GM18511 (cell line): Measurements from ENCODE around the gene IMMP2L.

Experiments used
- ATAC-seq: cut with Tn5 transposase; IDR thresholded peaks from one replicate; pipeline ENCODE4 v1.9.1; 2021; ENCODE audit warnings: mild to moderate bottlenecking, moderate library complexity; ENCODE audit not compliant: unreplicated experiment

Gene IMMP2L

DNA sequence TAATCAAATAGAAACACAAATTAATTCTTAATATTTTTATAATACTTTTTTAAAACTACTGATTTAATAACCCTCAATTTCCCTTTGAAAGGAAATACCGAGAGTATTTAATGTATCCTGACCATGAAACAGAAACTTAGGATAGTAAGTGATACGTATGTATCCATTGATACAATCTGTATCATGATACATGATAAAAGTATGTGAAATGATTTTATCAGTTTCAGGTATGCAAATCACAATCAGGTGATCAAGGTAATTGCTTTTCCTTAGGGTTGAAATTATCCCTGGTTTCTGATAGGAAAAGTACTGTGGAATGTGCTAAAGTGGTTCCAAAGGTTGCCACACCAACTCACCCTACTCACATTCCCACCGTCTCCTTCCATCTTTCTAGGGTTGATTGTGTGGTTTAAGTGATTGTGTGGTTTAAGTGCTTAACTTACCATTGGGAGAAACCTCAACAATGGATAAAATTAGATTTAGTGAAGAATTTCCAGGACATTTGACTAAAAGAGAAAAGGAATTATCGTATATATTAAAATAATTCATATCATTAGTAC, 333.0 kb downstream of the IMMP2L start:
- ATAC-seq, result no peak

DNA sequence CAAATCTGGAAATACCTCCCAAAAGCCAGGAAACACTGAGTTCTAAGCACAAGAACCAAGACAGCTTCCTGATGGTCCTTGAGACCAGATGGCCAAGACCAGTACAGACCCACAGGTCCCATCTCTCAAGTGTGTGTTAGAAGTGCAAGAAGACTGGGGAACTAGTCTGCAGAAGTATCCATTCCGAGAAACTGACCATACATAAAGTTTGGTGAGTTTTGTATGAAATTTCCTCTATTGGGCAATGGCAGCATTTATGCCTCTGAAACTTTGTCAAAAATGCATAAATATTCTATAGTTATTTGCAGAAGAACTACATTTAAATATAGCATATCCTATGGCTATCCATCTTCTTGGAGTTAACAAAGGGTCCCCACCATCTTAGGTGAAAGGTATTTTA, 333.9 kb downstream of the IMMP2L start:
- no peak for ATAC-seq

DNA sequence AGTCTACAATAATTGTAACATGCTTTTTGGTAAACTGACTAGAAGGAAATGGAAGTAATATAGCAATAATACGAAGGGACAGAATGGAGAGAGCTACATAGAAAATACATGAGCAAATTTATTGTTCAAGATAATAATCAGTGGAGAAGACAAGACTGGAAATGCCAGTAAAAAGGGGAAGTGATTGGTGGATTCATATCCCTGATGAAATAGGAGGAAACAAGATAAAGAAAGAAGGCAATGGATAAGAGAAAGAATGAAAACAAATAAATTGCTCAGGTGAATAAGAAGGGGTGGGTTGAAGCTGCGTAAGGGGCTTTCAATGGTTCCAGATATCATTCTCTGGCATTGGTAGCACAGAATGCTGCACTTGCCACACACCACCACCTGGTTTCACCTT, 335.5 kb downstream of the IMMP2L start:
- no peak for ATAC-seq

DNA sequence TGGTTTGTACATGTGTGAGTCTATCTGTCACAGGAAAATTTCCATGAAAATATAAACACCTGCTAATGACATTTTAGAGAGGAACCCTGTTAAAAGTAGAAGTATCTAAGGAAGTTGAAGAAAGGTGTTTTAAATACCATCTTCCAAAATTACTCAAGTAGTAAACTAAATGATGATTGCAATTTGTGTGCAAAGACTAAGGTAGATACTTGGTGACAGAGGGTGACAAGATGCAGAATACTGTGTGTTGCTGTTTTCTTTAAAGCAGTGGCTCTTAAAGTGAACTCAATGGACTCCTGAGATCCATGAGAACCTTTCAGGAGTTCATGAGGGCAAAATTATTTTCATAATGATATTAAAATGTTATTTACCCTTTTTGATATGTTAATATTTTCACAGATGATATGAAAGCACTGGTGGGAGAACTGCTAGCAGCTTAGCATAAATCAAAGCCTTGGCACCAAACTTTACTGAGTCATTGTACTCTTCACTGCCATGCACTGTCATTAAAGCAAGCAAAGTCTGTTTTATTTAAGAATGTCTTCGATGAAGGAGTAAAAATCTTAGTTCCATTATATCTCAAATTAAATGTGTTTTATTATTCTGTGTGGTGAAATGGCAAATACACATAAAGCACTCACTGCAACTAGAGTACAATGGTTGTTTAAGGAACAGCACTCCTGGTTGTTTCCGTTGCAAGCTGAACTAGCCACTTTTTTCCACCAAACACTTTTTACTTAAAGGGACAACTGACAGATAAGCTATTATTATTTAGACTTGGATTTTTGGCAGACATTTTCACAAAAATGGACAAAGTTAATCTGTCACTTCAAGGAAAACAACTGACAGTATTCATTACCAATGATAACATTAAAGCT, 337.7 kb downstream of the IMMP2L start:
- no peak for ATAC-seq

DNA sequence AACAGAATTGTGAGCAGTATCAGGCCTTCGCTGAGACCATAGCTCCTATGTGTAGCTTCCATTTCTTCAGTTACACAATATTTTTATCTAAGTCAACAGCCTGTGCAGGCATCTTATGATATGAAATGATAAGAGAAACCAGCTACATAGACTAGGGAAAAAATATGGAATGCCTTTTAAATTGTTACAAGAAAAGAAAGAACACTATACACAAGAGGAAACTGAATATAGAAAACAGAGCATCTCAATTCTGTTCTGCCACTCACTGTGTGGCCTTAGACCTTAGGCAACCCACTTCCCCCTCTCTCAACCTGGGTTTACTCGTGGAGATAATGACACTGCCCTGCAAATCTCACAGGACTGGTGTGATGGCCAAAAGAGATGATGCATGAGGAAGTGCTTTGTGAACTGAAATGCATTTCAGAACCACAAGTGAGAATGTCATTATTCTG, 338.5 kb downstream of the IMMP2L start:
- ATAC-seq, result no peak

DNA sequence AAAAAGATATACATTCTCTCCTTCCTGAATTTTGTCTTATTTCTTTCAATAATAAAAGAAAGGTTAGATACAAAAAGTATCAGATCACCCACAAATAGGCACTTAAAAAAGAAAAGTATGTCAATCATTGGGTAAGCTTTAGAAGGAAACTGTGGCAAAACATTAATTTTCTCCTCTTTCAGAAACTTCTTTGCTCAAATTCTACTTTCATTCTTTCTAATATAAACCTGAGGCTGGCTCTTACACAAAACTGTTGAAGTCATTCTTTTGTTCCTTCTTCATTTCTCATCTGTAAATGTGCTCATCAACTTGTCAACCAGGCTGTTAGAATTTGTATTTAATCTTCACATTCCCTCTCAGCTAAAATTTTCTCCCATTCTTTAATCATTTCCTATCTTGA, 346.7 kb downstream of the IMMP2L start:
- ATAC-seq, result no peak

DNA sequence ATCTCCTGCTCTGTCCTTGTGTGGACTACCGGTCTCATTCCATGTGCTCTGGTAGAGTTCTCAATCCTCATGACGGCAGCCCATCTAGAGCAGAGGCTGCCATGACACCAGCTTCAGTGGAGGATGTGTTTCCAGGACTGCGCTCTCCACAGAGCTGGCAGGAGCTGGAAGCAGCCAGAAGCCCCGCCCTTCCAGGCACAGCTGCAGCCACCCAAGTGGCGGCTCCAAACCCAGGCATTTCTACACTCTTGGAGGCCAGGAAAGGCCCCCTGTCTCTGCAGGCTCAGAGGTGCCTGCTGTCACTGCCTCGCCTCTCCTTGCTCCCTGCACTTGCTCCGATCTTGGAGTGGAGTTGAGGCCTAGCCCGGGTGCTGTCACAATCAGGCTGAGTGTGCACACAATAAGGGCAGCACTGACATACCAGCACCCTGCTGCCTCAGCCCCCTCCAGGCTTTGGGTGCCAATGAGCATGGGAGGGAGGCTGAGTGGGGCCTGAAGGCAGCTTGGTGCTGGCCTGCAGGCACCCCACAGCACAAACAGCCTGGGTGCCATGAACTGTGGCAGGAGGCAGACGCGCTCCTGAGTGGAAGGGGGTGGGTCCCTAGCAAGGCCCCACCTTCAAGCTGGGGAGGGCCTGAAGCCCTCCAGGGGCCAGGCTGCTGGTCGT, 349.3 kb downstream of the IMMP2L start:
- ATAC-seq, result no peak

DNA sequence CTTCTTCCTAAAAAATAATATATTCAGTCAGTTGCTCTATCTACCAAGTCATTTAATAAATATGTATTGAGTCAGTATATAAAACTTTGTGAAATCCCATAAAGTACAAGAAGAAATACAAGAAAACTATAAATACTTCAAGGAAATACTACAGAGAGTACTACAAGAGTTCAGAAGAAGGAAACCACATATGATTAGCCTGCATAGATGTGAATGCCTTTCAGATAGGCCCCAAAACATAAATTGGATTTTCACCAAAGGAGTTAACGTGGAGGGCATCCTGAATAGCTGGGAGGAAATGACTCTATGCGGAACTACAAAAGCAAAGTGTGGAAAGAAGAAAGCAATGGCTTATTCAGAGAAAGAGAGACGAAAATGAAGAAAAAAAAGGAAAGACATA, 351.3 kb downstream of the IMMP2L start:
- ATAC-seq, result no peak

DNA sequence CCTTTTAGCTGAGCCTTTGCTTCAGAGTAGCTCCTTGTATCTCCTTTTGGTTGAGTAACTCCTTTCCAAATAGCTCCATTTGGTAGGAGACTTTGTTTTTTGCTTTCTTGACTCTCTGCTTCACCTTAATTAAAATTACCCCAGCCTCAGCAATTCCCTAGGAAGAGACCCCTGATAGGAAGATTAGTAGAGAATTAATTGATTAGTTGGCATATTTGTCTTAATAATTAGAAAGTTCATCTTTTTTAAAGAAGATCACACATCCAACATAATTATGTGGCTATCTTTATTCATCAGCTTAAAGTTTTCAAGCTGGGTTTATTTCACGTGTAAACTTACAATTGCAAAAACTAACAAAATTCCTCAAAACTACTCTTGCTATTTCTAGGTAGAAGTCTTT, 352.2 kb downstream of the IMMP2L start:
- ATAC-seq, result no peak

DNA sequence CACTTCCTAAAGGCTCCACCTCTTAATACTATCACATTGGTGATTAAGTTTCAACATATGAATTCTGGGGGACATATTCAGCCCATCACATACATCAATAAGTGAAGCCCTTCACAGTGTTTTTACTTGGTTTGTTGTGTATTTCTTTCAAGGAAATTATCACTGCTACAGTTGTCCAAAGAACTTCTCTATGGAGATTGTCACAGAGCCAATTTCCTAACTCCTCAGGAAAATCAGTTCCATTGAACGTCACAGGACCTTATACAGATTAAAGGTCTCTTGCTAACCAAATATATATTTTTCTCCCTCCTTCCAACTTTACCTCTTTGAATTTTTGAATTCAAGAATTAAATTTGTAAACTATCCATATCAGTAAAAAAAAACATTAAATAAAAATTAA, 357.0 kb downstream of the IMMP2L start:
- ATAC-seq, result no peak

DNA sequence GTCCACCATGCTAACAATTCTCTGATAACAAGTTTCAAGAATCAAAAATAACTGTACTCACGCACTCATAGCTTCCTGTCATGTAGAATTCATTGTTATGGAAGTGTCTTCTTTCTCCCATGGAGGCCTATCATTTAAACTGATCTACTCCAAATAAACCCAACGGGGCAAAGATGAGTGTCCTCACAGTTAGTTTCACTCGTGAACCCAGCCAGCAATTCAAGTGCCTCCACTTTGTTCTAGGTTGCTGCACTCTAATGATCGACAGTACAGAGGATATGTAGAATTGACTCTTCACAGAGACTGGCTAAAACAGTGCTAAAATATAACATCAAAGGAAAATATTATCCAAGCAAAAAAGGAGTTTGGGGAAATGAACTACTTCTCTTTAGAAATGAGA, 360.0 kb downstream of the IMMP2L start:
- no peak for ATAC-seq

DNA sequence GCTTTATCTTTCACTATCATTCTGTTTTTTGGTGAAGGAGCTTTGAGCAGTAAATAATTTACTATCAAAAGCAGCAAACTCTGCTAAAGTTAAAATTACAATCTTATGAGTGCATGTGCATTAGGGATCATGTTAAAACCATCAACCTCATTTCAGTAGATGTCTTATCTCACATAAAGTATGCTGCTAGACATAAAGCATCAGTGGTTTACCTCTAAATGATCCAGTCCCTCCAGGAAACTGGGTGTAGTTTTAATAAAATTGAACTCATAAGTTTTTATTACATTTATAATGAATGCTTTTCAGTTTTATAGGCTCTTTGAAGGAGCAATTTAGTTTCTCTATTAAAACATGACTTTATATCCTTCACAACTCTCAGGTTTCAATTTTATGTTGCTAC, 362.6 kb downstream of the IMMP2L start:
- no peak for ATAC-seq

DNA sequence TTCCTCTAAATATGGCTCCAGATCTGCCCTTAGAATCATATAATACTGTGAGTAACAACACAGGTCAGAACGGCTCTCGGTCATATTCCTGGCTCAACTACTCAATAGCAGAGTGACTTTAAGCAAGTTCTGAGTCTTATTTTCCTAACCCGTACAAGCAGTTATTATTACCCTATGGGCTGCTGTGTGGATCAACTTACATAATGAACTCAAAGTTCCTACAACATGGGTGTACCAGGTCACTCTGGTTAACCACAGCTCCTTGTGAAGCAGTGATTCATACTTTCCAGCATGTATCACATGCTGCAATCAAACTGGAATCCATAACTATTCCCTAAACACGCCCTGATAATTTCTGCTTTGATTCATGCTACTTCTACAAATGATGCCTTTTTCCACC, 364.0 kb downstream of the IMMP2L start:
- no peak for ATAC-seq

DNA sequence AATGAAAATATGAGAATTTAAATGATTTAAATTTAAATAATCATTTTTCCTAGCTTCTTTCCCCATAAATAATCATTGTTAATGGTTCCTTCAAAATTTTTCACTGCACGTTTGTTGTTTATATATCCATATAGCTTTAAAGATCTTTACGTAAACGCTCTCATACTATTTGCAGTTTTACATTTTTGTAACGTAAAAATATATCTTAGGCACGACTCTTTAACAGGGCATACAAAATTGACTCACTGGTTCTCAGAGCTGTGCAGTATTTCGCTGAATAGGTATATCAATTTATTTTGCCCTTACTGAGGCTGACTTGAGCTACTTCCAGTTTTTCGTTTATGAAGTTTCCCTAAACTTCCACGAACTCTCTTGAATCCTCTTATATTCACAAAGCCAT, 365.6 kb downstream of the IMMP2L start:
- no peak for ATAC-seq

DNA sequence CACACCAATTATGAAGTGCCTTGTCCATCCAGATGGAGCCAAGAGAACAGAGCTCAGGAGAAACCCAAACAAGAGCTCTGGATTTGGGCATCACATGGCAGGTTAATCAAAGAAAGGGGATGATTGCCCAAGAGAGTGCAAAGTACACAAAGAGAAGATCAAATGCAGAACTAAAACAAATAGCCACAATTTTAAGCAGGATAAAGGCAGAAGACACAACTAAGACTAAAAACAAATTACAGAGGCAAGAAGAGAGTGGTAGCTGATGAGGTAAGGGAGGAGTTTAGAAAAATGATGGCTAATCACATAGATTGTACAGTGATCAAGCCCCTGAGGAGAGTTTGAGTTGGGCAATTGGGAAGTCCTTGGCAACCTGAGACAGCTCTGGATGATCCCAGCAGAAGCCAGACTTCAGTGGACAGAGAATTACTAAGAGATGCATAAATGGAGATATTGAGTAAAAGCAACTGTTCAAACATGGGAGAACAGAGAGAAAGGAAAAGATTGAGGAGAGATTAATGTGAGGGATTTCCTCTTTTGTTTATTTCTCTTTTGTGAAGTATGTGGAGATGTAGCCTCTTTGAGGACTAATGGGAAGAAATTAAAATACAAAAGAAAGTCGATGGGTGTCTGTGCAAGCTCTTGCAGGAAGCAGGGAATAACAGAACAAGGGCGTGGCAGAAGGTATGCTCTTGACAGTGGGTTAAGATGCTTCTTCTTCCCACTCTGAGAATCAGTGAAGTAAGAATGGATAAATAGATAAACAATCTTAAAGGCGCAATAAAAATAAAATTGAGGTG, 369.5 kb downstream of the IMMP2L start:
- no peak for ATAC-seq

DNA sequence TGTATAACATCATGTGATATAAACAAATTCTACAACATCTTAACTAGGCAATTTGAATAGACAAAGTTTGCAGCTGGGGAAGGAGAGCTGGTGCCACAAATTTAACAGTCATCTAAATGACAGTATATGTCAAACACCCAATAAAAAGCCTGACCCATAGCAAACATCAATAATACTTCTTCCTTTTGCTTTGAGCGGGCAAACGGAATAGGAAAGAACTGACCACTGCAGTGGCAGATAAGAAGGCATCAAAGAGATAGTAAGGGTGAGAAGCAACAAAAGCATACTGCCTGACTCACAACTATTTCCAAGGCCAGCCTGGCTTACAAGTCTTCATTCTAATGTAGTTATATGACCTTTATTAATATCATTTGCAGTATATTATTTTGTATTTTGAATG, 371.5 kb downstream of the IMMP2L start:
- no peak for ATAC-seq

DNA sequence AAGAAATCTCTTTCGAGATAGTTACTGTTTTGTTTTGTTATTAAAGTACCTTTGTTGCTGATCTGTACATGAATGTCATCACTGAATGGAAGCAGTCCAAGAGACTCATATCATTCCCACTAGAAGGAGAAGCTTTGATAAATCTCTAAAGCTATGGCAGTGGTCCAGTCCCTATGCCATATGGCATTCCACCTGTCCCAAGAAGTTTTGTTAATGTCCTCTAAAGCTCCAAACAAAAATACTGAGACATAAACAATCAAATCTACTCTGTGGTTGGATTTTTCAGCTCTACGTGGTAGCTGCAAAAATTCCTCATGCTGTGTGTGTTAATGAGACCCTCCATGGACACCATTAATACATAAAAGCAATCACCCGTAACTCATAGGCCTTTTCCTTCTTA, 377.3 kb downstream of the IMMP2L start:
- no peak for ATAC-seq

DNA sequence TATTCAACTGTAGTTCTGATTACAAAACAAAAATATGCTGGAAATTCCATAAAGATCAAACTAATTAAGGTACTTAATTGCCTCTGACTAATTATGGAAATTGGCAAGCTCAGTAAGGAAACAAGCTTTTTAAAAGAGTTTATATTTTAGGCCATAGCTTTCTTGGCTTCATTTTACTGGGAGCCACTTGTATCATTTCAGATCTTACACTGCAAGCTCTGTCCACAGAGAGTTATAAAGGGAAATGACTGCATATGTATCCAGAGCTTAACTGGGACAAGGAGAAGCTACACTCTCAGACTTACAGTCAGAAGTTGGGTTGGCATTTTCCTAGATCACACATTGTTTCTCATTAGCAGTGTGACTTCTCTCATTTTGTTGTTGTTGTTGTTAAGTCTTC, 379.0 kb downstream of the IMMP2L start:
- ATAC-seq, result no peak

DNA sequence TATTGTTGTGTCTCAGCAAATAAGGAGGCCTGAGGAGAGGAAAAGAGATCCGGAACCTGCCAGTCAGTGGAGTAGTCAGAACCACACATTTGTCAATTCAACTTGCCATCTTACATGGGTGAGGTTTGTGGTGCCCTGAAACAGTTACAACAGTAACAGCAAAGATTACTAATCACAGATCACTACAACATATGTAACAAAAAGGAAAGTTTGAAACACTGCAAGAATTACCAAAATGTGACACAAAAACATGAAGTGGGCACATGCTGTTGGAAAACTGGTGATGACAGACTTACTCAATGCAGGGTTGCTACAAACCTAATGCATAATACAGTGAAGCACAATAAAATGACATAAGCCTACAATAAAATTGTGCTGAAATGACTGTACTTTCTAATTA, 382.0 kb downstream of the IMMP2L start:
- ATAC-seq, result no peak

DNA sequence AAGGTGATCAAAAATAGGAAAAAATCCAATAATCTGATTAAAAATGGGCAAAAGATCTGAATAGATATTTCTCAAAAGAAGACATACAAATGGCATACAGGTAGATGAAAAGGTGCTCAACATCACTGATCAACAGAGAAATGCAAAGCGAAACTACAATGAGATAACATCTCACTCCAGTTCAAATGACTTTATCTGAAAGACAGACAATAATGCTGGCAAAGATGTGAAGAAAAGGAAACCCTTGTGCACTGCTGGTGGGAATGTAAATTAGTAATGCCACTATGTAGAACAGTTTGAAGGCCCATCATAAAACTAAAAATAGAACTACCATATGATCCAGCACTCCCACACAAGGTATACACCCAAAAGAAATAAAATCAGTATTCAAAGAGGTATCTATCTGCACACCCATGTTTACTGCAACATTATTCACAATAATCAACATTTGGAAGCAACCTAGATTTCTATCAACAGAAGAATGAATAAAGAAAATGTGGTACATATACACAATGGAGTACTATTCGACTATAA, 386.3 kb downstream of the IMMP2L start:
- no peak for ATAC-seq

DNA sequence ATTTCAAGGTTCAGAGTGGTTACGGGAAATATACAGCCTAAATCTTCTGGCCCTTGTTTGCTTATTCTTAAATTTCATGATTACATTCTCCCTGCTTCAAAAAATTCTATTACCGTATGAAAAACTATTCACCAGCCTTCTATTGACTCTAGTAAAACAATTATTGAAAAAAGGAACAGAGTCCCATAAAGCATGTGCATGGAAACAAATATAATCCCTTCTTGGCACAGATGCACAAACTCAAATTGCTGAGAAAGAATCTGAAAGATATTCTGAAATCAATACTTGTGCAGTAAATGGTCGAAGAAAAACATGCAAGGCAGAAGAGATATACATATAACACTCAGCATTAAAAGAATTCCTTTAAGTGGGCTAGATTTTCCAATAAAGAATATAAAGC, 387.8 kb downstream of the IMMP2L start:
- ATAC-seq, result no peak
